ENCODE results near the gene CORO7. TPM values are rescaled to one million over a fixed set of nuclear protein-coding genes. Genes with fewer than 3 reads are reported as not detected.

CORO7 gene
- total RNA-seq, 1 donor from 2014 or later: 52.4 TPM

GRCh38 chr16:4332623-4333307 is 83.6 kb downstream of the CORO7 start:
- H3K27me3 ChIP-seq: no peaks in the 10 kb centered on the region
- H3K4me3 ChIP-seq: no peak overlapping the region
- intact Hi-C loops (cut with DNase I): no loop called here
- DNase-seq (peak; percentile 58), ATAC-seq (no peak)
- peaks cover 37% of the 10 kb centered on the region for H3K36me3 ChIP-seq
- no peak overlapping the region for H3K27ac ChIP-seq
- peaks cover 22% of the 10 kb centered on the region for H3K4me1 ChIP-seq
- TF ChIP-seq CTCF (IDR thresholded peaks at IDR 0.05): no peak
- H3K9me3 ChIP-seq: no peaks in the 10 kb centered on the region

- intact Hi-C loops (cut with DNase I): no loop called here
- DNase-seq (peak; percentile 55), ATAC-seq (no peak)
- peaks cover 26% of the 10 kb centered on the region for H3K4me1 ChIP-seq
- H3K9me3 ChIP-seq: no peaks in the 10 kb centered on the region
- no peak overlapping the region for H3K27ac ChIP-seq
- no peak overlapping the region for H3K4me3 ChIP-seq
- H3K36me3 ChIP-seq: peaks cover 31% of the 10 kb centered on the region
- TF ChIP-seq CTCF (IDR thresholded peaks at IDR 0.05): no peak
- no peaks in the 10 kb centered on the region for H3K27me3 ChIP-seq
These were observed 84.3 kb downstream of the CORO7 start for GRCh38 chr16:4332083-4332482.

- TF ChIP-seq CTCF (IDR thresholded peaks at IDR 0.05): peak; percentile 98
- Histone ChIP-seq H3K4me3 (no peak overlapping the region), H3K4me1 (peaks cover 35% of the 10 kb centered on the region), H3K27me3 (no peaks in the 10 kb centered on the region), H3K9me3 (no peaks in the 10 kb centered on the region), H3K36me3 (peaks cover 14% of the 10 kb centered on the region), H3K27ac (no peak overlapping the region)
- DNase-seq (peak; percentile 92), ATAC-seq (peak; percentile 79)
- intact Hi-C loops (cut with DNase I): no loop called here
These were observed 86.0 kb downstream of the CORO7 start for GRCh38 chr16:4330277-4330874.

- DNase-seq (peak; percentile 67), ATAC-seq (peak; percentile 30)
- Histone ChIP-seq H3K9me3 (no peaks in the 10 kb centered on the region), H3K4me3 (peak overlapping the region; percentile 40), H3K27ac (peak overlapping the region; percentile 78), H3K4me1 (peaks cover 48% of the 10 kb centered on the region), H3K36me3 (peaks cover 5% of the 10 kb centered on the region), H3K27me3 (no peaks in the 10 kb centered on the region)
- intact Hi-C loops (cut with DNase I): loop anchor here (5.0 kb wide), 1 partner anchor 37 kb away; no protein-coding TSS in a partner anchor
- no peak for TF ChIP-seq CTCF (IDR thresholded peaks at IDR 0.05)
These were observed 87.3 kb downstream of the CORO7 start for GRCh38 chr16:4328782-4329775.

- Histone ChIP-seq H3K36me3 (peaks cover 5% of the 10 kb centered on the region), H3K27ac (peak overlapping the region; percentile 78), H3K9me3 (no peaks in the 10 kb centered on the region), H3K4me3 (peak overlapping the region; percentile 40), H3K27me3 (no peaks in the 10 kb centered on the region), H3K4me1 (peaks cover 57% of the 10 kb centered on the region)
- DNase-seq (peak; percentile 90), ATAC-seq (peak; percentile 76)
- peak; percentile 62 for TF ChIP-seq CTCF (IDR thresholded peaks at IDR 0.05)
- intact Hi-C loops (cut with DNase I): loop anchor here (5.0 kb wide), 1 partner anchor 36 kb away; no protein-coding TSS in a partner anchor
These were observed 88.2 kb downstream of the CORO7 start for GRCh38 chr16:4328046-4328781.
